K562 (cell line): ENCODE data around the gene CDKL4. TPM values are rescaled to one million over a fixed set of nuclear protein-coding genes. Genes with fewer than 3 reads are reported as not detected.

ENCODE experiments used
- BHLHE40 ChIP-seq: IDR thresholded peaks from 2 replicates; pipeline ENCODE4 v1.6.1; 2011; ENCODE audit warnings: low read length, improper control_type of control experiment
- CCNT2 ChIP-seq: IDR thresholded peaks from 2 replicates; pipeline ENCODE4 v1.6.1; 2011; ENCODE audit warnings: borderline replicate concordance, low read depth, mild to moderate bottlenecking, moderate library complexity, mixed read lengths, low read length; ENCODE audit not compliant: insufficient read length; ENCODE audit errors: extremely low read depth
- CHCHD3 ChIP-seq: fragments of 250-450 bp; sonication (Bioruptor Pico); IDR thresholded peaks from 2 replicates; pipeline ENCODE4 v2.1.2; 2022; ENCODE audit warnings: mild to moderate bottlenecking
- CHD4 ChIP-seq: fragments of 200-600 bp; sonication (generic); IDR thresholded peaks from 3 replicates; pipeline ENCODE4 v1.6.1; 2012; ENCODE audit warnings: low read depth, mild to moderate bottlenecking, mixed read lengths, low read length, inconsistent platforms; ENCODE audit not compliant: insufficient read depth, insufficient replicate concordance, poor library complexity, severe bottlenecking
- DPF2 ChIP-seq: fragments of 450-650 bp; IDR thresholded peaks from 2 replicates; pipeline ENCODE4 v1.6.1; 2016
- GTF2F1 ChIP-seq: IDR thresholded peaks from 2 replicates; pipeline ENCODE4 v1.6.1; 2011; ENCODE audit warnings: low read depth, low read length, improper control_type of control experiment
- HDAC3 ChIP-seq: fragments of 450-650 bp; IDR thresholded peaks from 2 replicates; pipeline ENCODE4 v1.6.1; 2018; ENCODE audit warnings: borderline replicate concordance, mild to moderate bottlenecking, moderate library complexity; ENCODE audit not compliant: partially characterized antibody
- NCOA6 ChIP-seq: fragments of 450-650 bp; IDR thresholded peaks from 2 replicates; pipeline ENCODE4 v1.6.1; 2017; ENCODE audit warnings: mild to moderate bottlenecking
- PCBP2 ChIP-seq: fragments of 200-400 bp; formaldehyde crosslinking; IDR thresholded peaks from 2 replicates; pipeline ENCODE4 v1.6.1; 2018; ENCODE audit warnings: low read length, low read depth, mild to moderate bottlenecking, moderate library complexity; ENCODE audit not compliant: poor library complexity, severe bottlenecking
- PRDM10 ChIP-seq: fragments of 450-650 bp; IDR thresholded peaks from 2 replicates; pipeline ENCODE4 v1.6.1; 2018; ENCODE audit not compliant: partially characterized antibody
- PTRF ChIP-seq: fragments of 450-650 bp; IDR thresholded peaks from 2 replicates; pipeline ENCODE4 v1.6.1; 2016; ENCODE audit warnings: mild to moderate bottlenecking, missing genetic modification characterization, missing compliant biosample characterization
- STAT5A ChIP-seq: IDR thresholded peaks from 2 replicates; pipeline ENCODE4 v1.6.1; 2012; ENCODE audit warnings: low read length, inconsistent platforms, borderline replicate concordance
- TAL1 ChIP-seq: fragments of 450-650 bp; IDR thresholded peaks from 2 replicates; pipeline ENCODE4 v1.6.1; 2016; ENCODE audit warnings: mild to moderate bottlenecking
- ZNF592 ChIP-seq: fragments of 450-650 bp; IDR thresholded peaks from 2 replicates; pipeline ENCODE4 v1.6.1; 2017; ENCODE audit warnings: antibody characterized with exemption, mild to moderate bottlenecking
- ZNF76 ChIP-seq: fragments of 250-450 bp; sonication (Bioruptor Pico); IDR thresholded peaks from 2 replicates; pipeline ENCODE4 v1.4.0; 2020; ENCODE audit warnings: mild to moderate bottlenecking, moderate library complexity, borderline replicate concordance
- polyA plus RNA-seq, 8 experiments: library from polyadenylated mRNA; depleted of rRNA in 4 of 8; stranded (reverse) in 5 of 8; unstranded in 3 of 8; fragments of >200 nt; fragmentation: Nextera tagmentation in 2 of 8; fragmentation: Illumina TruSeq in 1 of 8; extraction: Ambion mirVana in 2 of 8; extraction: Trizol in 1 of 8; gene quantifications; 2 replicates each; pipeline versions ENCODE4 v1.2.1 to v1.2.3, GENCODE V29; 2011 to 2014; ENCODE audit warnings: inconsistent platforms in 1 of 8, missing spikeins in 1 of 8
- total RNA-seq, 7 experiments: library from RNA; depleted of rRNA in 6 of 7; stranded (reverse); fragments of >200 nt in 6 of 7; fragmentation: Illumina TruSeq in 2 of 7; extraction: Trizol in 2 of 7; gene quantifications; 2 replicates each; pipeline versions ENCODE4 v1.2.1 to v1.2.3, GENCODE V29; 2011 to 2021; ENCODE audit warnings: low replicate concordance in 1 of 7
- TF ChIP-seq, protein P1 (sequence below): fragments of 150-350 bp; conservative IDR thresholded peaks from 2 replicates; pipeline ENCODE4 v1.6.1; 2014; ENCODE audit warnings: low read length

Gene CDKL4
- total and polyA plus RNA-seq, 9 of the 15 experiments (the other 6 are each of a cell fraction or from before 2014, with no cell fraction given) = not detected

- TF ChIP-seq BHLHE40 (0 out of 2 replicates have a peak, but pooled peaks have one; percentile 30), TAL1 (peak; percentile 15; the same call in 1 of the 2 replicates), PTRF (no peak), GTF2F1 (no peak), NCOA6 (no peak), CCNT2 (no peak), DPF2 (peak; percentile 79; the same call in 1 of the 2 replicates), ZNF76 (CRISPR knock-in tag) (no peak), ZNF592 (peak; percentile 50; the same call in 1 of the 2 replicates), PCBP2 (no peak), CHD4 (no peak), CHCHD3 (no peak), STAT5A (peak; percentile 95), PRDM10 (peak; percentile 67), HDAC3 (peak; percentile 57)
- TF ChIP-seq, protein P1, sequence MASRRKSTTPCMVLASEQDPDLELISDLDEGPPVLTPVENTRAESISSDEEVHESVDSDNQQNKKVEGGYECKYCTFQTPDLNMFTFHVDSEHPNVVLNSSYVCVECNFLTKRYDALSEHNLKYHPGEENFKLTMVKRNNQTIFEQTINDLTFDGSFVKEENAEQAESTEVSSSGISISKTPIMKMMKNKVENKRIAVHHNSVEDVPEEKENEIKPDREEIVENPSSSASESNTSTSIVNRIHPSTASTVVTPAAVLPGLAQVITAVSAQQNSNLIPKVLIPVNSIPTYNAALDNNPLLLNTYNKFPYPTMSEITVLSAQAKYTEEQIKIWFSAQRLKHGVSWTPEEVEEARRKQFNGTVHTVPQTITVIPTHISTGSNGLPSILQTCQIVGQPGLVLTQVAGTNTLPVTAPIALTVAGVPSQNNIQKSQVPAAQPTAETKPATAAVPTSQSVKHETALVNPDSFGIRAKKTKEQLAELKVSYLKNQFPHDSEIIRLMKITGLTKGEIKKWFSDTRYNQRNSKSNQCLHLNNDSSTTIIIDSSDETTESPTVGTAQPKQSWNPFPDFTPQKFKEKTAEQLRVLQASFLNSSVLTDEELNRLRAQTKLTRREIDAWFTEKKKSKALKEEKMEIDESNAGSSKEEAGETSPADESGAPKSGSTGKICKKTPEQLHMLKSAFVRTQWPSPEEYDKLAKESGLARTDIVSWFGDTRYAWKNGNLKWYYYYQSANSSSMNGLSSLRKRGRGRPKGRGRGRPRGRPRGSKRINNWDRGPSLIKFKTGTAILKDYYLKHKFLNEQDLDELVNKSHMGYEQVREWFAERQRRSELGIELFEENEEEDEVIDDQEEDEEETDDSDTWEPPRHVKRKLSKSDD = no peak
Observed at GRCh38 chr2:39141334-39142271, 102.2 kb downstream of the CDKL4 start (continued).
